NCI-H446 treated with DMSO at 0.1 percent for 48 hours (cell line): Measurements from ENCODE around the gene NTMT1.

ENCODE experiments used
- DNase-seq: peaks from one replicate; lab custom pipeline; 2025; lab: John Stamatoyannopoulos, UW

The NTMT1 gene

DNA sequence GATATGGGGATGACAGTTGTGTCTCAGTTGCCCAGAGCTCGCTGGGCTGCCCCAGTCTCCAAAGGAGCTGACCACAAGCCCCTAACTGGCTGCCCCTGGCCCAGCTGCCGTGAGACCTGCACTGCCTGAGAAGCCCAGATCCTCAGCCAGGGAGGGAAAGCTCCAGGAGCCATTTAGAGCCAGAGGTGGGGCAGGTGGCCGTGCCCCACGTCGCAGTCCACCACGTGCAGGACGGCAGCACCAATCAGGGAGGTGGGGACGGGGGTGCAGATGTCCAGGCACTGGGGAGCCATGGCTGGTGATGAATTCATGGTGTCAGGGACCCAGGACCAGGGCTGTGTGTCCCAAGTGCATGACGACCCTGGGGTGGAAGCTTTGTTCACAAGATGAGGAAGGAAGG, 52.9 kb downstream of the NTMT1 start:
- DNase-seq: no peak

GRCh38 chr9:129679537-129679936, 53.6 kb downstream of the NTMT1 start:
- DNase-seq: no peak

DNA sequence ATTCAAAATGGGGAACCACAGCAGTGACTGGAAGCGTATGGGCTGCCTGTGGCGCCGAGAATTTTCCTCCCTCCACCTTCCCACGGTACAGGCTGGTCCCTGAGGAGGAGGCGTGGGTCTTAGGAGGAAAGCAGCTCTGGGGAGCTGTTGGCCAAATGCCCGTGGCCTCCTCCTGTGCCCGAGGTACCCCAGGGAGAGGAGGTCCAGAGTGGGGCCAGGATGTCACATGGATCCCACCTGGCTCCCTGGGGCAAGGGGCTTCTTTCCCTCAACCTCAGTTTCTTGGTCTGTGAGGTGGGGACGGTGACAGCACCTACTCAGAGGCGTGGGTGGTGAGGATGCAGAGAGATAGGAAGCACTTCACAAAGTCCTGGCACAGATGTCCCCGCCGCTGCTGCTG, 56.0 kb downstream of the NTMT1 start:
- no peak for DNase-seq

- no peak for DNase-seq
These were observed 56.4 kb downstream of the NTMT1 start for GRCh38 chr9:129682381-129682780.

DNA sequence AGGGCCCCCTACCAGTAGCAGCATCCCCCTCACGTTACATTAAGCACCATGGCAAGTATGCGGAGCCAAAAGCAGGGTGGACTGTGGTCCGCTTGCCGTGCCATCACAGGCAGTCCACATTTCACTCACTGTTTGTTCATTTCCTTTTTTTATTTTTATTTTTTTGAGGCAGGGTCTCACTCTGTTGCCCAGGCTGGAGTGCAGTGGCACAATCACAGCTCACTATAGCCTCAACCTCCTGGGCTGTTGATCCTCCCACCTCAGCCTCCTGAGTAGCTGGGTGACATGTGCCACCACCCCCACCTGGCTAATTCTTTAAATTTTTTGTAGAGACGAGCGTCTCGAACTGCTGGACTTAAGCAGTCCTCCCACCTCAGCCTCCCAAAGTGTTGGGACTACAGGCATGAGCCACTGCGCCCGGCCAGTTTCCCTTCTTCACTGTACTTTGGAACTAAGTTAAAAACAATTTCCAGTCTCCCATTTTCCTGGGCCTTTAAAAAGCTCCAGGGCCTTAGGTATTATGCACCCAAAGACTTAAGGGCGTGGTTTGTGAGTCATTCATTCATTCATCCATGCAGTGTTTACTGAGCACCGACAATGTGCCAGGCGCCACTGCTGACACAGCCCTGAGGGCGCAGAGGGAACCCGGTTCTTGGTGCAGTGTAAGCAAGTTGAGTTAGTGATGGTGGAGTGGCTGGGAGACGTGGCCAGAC, 59.4 kb downstream of the NTMT1 start:
- DNase-seq: no peak
